ENCODE data around the gene SHANK1. TPM values are rescaled to one million over a fixed set of nuclear protein-coding genes. Genes with fewer than 3 reads are reported as not detected.

Gene SHANK1
- total and polyA plus RNA-seq, 8 donors: 0.06 to 0.69 (median 0.19) TPM; not detected in 1

GRCh38 chr19:50647879-50648615 lies 71.6 kb downstream of the SHANK1 start:
- Histone ChIP-seq H3K36me3 (no peaks in the 10 kb centered on the region), H3K27me3 (peaks cover 0 to 8% (median 0%) of the 10 kb centered on the region in 4 donors), H3K9me3 (no peaks in the 10 kb centered on the region), H3K4me1 (no peaks in the 10 kb centered on the region), H3K4me3 (no peak overlapping the region), H3K27ac (no peak overlapping the region)
- FAIRE-seq (no peak), DNase-seq (no peak), ATAC-seq (no peak)
- TF ChIP-seq CTCF (IDR thresholded peaks at IDR 0.05): no peak
- intact Hi-C loops (cut with DNase I): no loop called here
- WGBS, 2 donors: 39 to 53% methylated on average over 10 of the region's 10 CpGs

GRCh38 chr19:50646074-50646807 lies 73.4 kb downstream of the SHANK1 start:
- Histone ChIP-seq H3K4me3 (no peak overlapping the region), H3K36me3 (no peaks in the 10 kb centered on the region), H3K27ac (no peak overlapping the region), H3K9me3 (no peaks in the 10 kb centered on the region), H3K27me3 (no peaks in the 10 kb centered on the region), H3K4me1 (no peaks in the 10 kb centered on the region)
- no peak for TF ChIP-seq CTCF (IDR thresholded peaks at IDR 0.05)
- DNase-seq (no peak), FAIRE-seq (no peak), ATAC-seq (no peak)
- WGBS, 2 donors: 27 to 39% methylated on average over 6 of the region's 6 CpGs
- intact Hi-C loops (cut with DNase I): no loop called here

- Histone ChIP-seq H3K4me3 (no peak overlapping the region), H3K36me3 (no peaks in the 10 kb centered on the region), H3K27me3 (peaks cover 0 to 5% (median 0%) of the 10 kb centered on the region in 4 donors), H3K9me3 (no peaks in the 10 kb centered on the region), H3K27ac (no peak overlapping the region), H3K4me1 (no peaks in the 10 kb centered on the region)
- no peak for FAIRE-seq
- DNase-seq: no peak
- ATAC-seq: no peak
- intact Hi-C loops (cut with DNase I): no loop called here
- TF ChIP-seq CTCF (IDR thresholded peaks at IDR 0.05): no peak
- 53 to 70% methylated on average over 6 of the region's 6 CpGs for WGBS, 2 donors
These were observed 74.5 kb downstream of the SHANK1 start for GRCh38 chr19:50645107-50645506.

GRCh38 chr19:50644315-50644915 lies 75.2 kb downstream of the SHANK1 start:
- no peak for TF ChIP-seq CTCF (IDR thresholded peaks at IDR 0.05)
- FAIRE-seq: no peak
- intact Hi-C loops (cut with DNase I): no loop called here
- no peaks in the 10 kb centered on the region for H3K36me3 ChIP-seq
- H3K4me3 ChIP-seq: no peak overlapping the region
- no peak for ATAC-seq
- no peaks in the 10 kb centered on the region for H3K9me3 ChIP-seq
- no peak overlapping the region for H3K27ac ChIP-seq
- no peaks in the 10 kb centered on the region for H3K4me1 ChIP-seq
- H3K27me3 ChIP-seq: peaks cover 0 to 7% (median 0%) of the 10 kb centered on the region in 4 donors
- 5 to 23% methylated on average over 1 of the region's 1 CpG for WGBS, 2 donors
- DNase-seq: no peak

All from pancreas (tissue), 10 donors.